ACC112 (cell line): ENCODE results near the gene KLRC1.
"Not testable (repeated sequence)": the region's sequence is repeated elsewhere in the genome, so short reads cannot be mapped to it uniquely, and the experiment has no call there.

Experiments
- H2AFZ ChIP-seq: fragments of 200-600 bp; sonication (generic); one replicate; pipeline ENCODE4 v1.6.0; 2017; ENCODE audit warnings: antibody characterized with exemption, low read length; ENCODE audit not compliant: unreplicated experiment
- H3K27ac ChIP-seq: fragments of 200-600 bp; sonication (generic); 2 replicates; pipeline ENCODE4 v1.5.1; 2014; ENCODE audit warnings: low read depth, mild to moderate bottlenecking, antibody characterized with exemption, low read length, moderate library complexity
- H3K27me3 ChIP-seq: fragments of 200-600 bp; sonication (generic); 2 replicates; pipeline ENCODE4 v1.6.1; 2014; ENCODE audit warnings: mild to moderate bottlenecking, antibody characterized with exemption, low read length, moderate library complexity, mixed read lengths; ENCODE audit not compliant: insufficient read depth
- H3K36me3 ChIP-seq: fragments of 200-600 bp; sonication (generic); 2 replicates; pipeline ENCODE4 v1.6.1; 2016; ENCODE audit warnings: mild to moderate bottlenecking, antibody characterized with exemption, low read length, moderate library complexity, mixed read lengths; ENCODE audit not compliant: insufficient read depth
- H3K4me1 ChIP-seq: fragments of 200-600 bp; sonication (generic); one replicate; pipeline ENCODE4 v1.6.1; 2016; ENCODE audit warnings: low read length, mixed read lengths; ENCODE audit not compliant: insufficient read depth, unreplicated experiment, control insufficient read depth
- H3K4me3 ChIP-seq: fragments of 200-600 bp; sonication (generic); 2 replicates; pipeline ENCODE4 v1.5.1; 2014; ENCODE audit warnings: mild to moderate bottlenecking, low read depth, low read length
- H3K79me2 ChIP-seq: fragments of 200-600 bp; sonication (generic); one replicate; pipeline ENCODE4 v1.6.0; 2016; ENCODE audit warnings: low read length; ENCODE audit not compliant: control insufficient read depth, unreplicated experiment, insufficient read depth

Gene KLRC1

GRCh38 chr12:10424260-10424899 is 28.8 kb downstream of the KLRC1 start:
- H3K36me3 ChIP-seq, H3K27ac ChIP-seq, H3K4me3 ChIP-seq, H3K79me2 ChIP-seq, H2AFZ ChIP-seq, H3K27me3 ChIP-seq: not testable (repeated sequence)
- H3K4me1 ChIP-seq = peaks cover 12% of the 10 kb centered on the region

GRCh38 chr12:10422159-10422558 is 31.0 kb downstream of the KLRC1 start:
- H3K4me1 ChIP-seq = peaks cover 12% of the 10 kb centered on the region
- H3K27me3 ChIP-seq, H3K79me2 ChIP-seq, H3K27ac ChIP-seq, H3K4me3 ChIP-seq, H3K36me3 ChIP-seq, H2AFZ ChIP-seq: not testable (repeated sequence)

DNA sequence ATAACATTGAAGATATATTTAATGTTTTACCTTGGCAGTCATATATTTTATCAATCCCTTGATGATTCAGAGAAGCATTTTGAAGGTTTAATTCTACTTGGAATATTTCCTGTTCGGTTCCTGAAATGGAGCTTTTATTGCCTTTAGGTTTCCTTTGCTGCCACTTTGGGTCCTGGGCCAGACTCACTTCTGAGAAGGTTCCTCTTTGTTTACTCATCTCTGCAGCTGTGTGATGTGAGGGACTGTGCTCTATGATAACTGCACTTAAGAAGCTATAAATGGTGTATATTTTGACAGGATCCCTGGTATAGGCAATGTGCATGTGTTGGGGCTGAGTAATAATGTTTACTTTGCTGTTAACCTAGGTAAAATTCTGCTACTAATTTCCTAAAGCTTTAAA is 32.8 kb downstream of the KLRC1 start, which contains the start of gene KLRC3:
TSS of gene KLRC3 (minus strand) at position 262 of the 400 bp plus-strand sequence. CDS start at position 217, 45 bp downstream.
- H3K79me2 ChIP-seq, H3K36me3 ChIP-seq, H3K27me3 ChIP-seq, H3K4me3 ChIP-seq: not testable (repeated sequence)
- peaks cover 12% of the 10 kb centered on the region for H3K4me1 ChIP-seq
- peak within 1 kb of the TSS; percentile 38 for H2AFZ ChIP-seq
- peak within 1 kb of the TSS; percentile 36; the same call in 1 of the 2 replicates for H3K27ac ChIP-seq

GRCh38 chr12:10409392-10409791 is 43.8 kb downstream of the KLRC1 start, which contains the start of gene KLRC4:
Gene KLRC4, minus strand, starts transcription at chr12:10409757. Its CDS starts 182 bp downstream, at chr12:10409575.
- Histone ChIP-seq H3K4me3 (no peak within 1 kb of the TSS), H3K27ac (no peak within 1 kb of the TSS), H2AFZ (no peak within 1 kb of the TSS), H3K79me2 (no peaks in the 10 kb centered on the region), H3K27me3 (no peaks in the 10 kb centered on the region), H3K36me3 (no peaks in the 10 kb centered on the region), H3K4me1 (no peaks in the 10 kb centered on the region)

DNA sequence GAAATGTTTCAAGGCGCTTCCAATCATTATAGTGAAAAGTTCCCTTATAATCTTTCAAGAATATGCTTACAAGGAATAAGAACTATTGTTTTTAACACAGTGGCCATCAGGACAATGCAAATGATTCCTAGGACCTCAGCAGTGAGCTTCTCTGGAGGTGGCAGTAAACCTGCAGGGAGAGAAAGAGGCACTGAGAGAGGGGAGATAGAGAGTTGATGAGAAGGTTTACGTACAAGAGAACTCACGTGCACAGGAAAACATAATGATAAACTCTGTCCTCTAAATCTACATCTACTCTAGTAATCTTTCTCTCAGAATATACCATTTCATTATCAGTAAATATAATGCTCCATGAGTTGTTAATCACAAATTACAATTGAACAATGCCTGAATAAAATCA is 44.3 kb downstream of the KLRC1 start:
- Histone ChIP-seq H2AFZ (no peak overlapping the region), H3K79me2 (no peaks in the 10 kb centered on the region), H3K27ac (no peak overlapping the region)

DNA sequence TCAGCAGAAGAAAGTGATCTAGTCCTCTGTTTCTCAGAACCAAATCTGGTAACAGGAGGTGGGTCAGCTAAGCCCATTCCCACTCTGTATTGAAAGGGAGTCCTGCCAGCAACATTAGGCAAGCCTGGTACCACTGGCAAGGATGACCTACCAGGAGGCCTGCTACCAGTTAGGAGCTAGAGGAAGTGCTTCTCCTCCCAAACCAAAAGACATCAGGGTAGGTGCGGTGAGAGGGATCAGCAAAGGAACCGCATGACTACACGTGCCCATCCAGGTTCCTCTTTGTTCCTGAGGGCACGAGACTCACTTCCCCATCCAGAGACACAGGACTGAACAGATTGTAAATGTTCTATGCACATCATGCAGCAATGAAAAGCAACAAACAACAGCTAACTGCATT is 46.5 kb downstream of the KLRC1 start:
- no peak overlapping the region for H3K4me3 ChIP-seq
- H3K27me3 ChIP-seq = no peaks in the 10 kb centered on the region
- no peaks in the 10 kb centered on the region for H3K4me1 ChIP-seq
- H2AFZ ChIP-seq = no peak overlapping the region
- no peak overlapping the region for H3K27ac ChIP-seq
- no peaks in the 10 kb centered on the region for H3K36me3 ChIP-seq
- no peaks in the 10 kb centered on the region for H3K79me2 ChIP-seq

More for the DNA sequence above, 44.3 kb downstream of the KLRC1 start:
- H3K4me3 ChIP-seq = no peak overlapping the region
- H3K36me3 ChIP-seq = no peaks in the 10 kb centered on the region
- H3K27me3 ChIP-seq = no peaks in the 10 kb centered on the region
- H3K4me1 ChIP-seq = no peaks in the 10 kb centered on the region

DNA sequence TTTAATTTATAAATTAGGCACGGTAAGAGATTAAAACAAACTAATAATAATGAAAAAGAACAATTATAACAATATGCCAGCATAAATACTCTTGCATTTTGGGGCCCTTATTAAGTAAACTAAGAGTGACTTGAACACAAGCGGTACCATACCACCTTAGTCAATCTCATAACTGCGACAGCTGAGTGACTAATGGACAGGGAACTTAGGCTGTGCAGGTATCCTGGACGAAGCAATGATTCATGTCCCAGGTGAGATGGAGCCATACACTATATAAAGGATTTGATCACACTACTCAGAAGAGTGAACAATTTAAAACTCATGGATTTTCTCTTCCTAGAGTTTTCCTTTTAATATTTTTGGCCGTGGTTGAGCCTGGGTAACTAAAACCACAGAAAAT is 47.9 kb downstream of the KLRC1 start:
- H3K4me1 ChIP-seq = no peaks in the 10 kb centered on the region
- H3K27me3 ChIP-seq = no peaks in the 10 kb centered on the region
- H3K79me2 ChIP-seq = no peaks in the 10 kb centered on the region
- H3K36me3 ChIP-seq = no peaks in the 10 kb centered on the region
- H2AFZ ChIP-seq = no peak overlapping the region
- no peak overlapping the region for H3K27ac ChIP-seq
- H3K4me3 ChIP-seq = no peak overlapping the region

DNA sequence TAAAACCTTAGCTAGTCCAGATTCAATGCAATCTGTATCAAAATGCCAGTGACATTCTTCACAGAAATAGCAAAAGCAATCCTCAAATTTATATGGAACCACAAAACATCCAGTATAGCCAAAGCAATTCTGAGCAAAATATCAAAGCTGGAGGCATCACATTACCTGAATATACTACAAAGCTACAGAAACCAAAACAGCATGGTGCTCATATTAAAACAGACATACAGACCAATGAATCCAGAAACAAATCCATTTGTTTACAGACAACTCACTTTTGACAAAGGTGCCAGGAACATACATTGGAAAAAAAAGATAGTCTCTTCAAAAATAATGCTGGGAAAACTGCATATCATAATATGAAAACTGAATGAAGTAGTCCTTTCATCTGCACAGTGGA is 48.4 kb downstream of the KLRC1 start:
- Histone ChIP-seq H3K36me3 (no peaks in the 10 kb centered on the region), H3K79me2 (no peaks in the 10 kb centered on the region), H3K4me3 (no peak overlapping the region)

GRCh38 chr12:10400829-10401228 is 52.3 kb downstream of the KLRC1 start:
- Histone ChIP-seq H3K4me1 (peaks cover under 1% of the 10 kb centered on the region), H2AFZ (no peak overlapping the region), H3K4me3 (no peak overlapping the region), H3K27ac (no peak overlapping the region), H3K27me3 (no peaks in the 10 kb centered on the region), H3K36me3 (no peaks in the 10 kb centered on the region), H3K79me2 (no peaks in the 10 kb centered on the region)

More for the DNA sequence above, 48.4 kb downstream of the KLRC1 start:
- H3K27me3 ChIP-seq = no peaks in the 10 kb centered on the region
- no peak overlapping the region for H2AFZ ChIP-seq
- no peaks in the 10 kb centered on the region for H3K4me1 ChIP-seq
- no peak overlapping the region for H3K27ac ChIP-seq

DNA sequence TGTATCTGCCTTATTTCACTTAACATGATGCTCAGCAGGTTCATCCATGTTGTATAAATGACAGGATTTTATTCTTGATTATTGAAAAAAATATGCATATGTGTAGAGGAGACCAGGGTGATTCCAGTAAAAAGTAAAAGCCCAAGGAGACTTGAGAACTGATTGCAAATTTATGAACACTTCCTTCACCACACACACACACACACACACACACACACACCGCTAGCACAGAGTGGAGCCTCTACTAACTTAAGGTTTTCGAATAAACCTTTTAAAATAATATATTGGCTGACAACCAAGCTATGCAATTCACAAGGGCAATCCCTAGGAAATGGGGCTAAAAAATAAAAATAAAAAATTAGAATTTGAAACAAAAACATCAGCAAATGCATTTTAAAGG is 55.0 kb downstream of the KLRC1 start:
- H3K4me3 ChIP-seq = no peak overlapping the region
- H3K27ac ChIP-seq = no peak overlapping the region
- H3K36me3 ChIP-seq = no peaks in the 10 kb centered on the region
- no peaks in the 10 kb centered on the region for H3K27me3 ChIP-seq
- peaks cover 11% of the 10 kb centered on the region for H3K4me1 ChIP-seq
- H2AFZ ChIP-seq = no peak overlapping the region
- no peaks in the 10 kb centered on the region for H3K79me2 ChIP-seq

GRCh38 chr12:10397296-10397695 is 55.9 kb downstream of the KLRC1 start:
- no peak overlapping the region for H2AFZ ChIP-seq
- no peak overlapping the region for H3K4me3 ChIP-seq
- peaks cover 19% of the 10 kb centered on the region for H3K4me1 ChIP-seq
- H3K27ac ChIP-seq = no peak overlapping the region
- H3K27me3 ChIP-seq = no peaks in the 10 kb centered on the region
- H3K79me2 ChIP-seq = no peaks in the 10 kb centered on the region
- no peaks in the 10 kb centered on the region for H3K36me3 ChIP-seq
